Neural progenitor cell (in vitro differentiated cells): ENCODE data around the gene LRRC26. TPM values are rescaled to one million over a fixed set of nuclear protein-coding genes. Genes with fewer than 3 reads are reported as not detected.

Experiments used
- DNase-seq: peaks from one replicate; pipeline ENCODE4 v3.0.0-alpha.2; 2016; ENCODE audit warnings: low spot score
- H2AFZ ChIP-seq: fragments of 200-600 bp; sonication (generic); replicated peaks from 2 replicates; pipeline ENCODE4 v1.6.1; 2016; ENCODE audit warnings: antibody characterized with exemption
- H3F3A ChIP-seq: fragments of 200-600 bp; sonication (generic); 2 replicates; pipeline ENCODE4 v1.6.1; 2016; ENCODE audit warnings: antibody characterized with exemption, low read depth
- H3K27ac ChIP-seq: fragments of 200-600 bp; sonication (generic); 2 replicates; pipeline ENCODE4 v1.5.1; 2016; ENCODE audit warnings: mild to moderate bottlenecking
- H3K27me3 ChIP-seq: fragments of 200-600 bp; sonication (generic); 2 replicates; pipeline ENCODE4 v1.6.1; 2016; ENCODE audit warnings: mild to moderate bottlenecking, moderate library complexity
- H3K36me3 ChIP-seq: fragments of 200-600 bp; sonication (generic); 2 replicates; pipeline ENCODE4 v1.5.1; 2016
- H3K4me1 ChIP-seq: fragments of 200-600 bp; sonication (generic); 2 replicates; pipeline ENCODE4 v1.6.1; 2016; ENCODE audit warnings: mixed run types
- H3K4me2 ChIP-seq: fragments of 200-600 bp; sonication (generic); 2 replicates; pipeline ENCODE4 v1.6.1; 2016
- H3K4me3 ChIP-seq: fragments of 200-600 bp; sonication (generic); 2 replicates; pipeline ENCODE4 v1.5.1; 2016
- H3K79me2 ChIP-seq: fragments of 200-600 bp; sonication (generic); 2 replicates; pipeline ENCODE4 v1.6.1; 2016; ENCODE audit warnings: low read depth
- H3K9ac ChIP-seq: fragments of 200-600 bp; sonication (generic); 2 replicates; pipeline ENCODE4 v1.6.1; 2016
- H3K9me3 ChIP-seq: fragments of 200-600 bp; sonication (generic); 2 replicates; pipeline ENCODE4 v1.5.1; 2016; ENCODE audit warnings: low read depth
- H4K20me1 ChIP-seq: fragments of 200-600 bp; sonication (generic); 2 replicates; pipeline ENCODE4 v1.6.1; 2016; ENCODE audit warnings: low read depth
- H3K27ac Mint-ChIP-seq: 3 replicates; pipeline ENCODE4 v1.8.0; 2021; ENCODE audit warnings: mixed read lengths
- H3K27me3 Mint-ChIP-seq: 2 replicates; pipeline ENCODE4 v1.8.0; 2022; ENCODE audit warnings: low read depth, mild to moderate bottlenecking, inconsistent platforms, moderate library complexity, mixed read lengths; ENCODE audit not compliant: insufficient read depth
- H3K36me3 Mint-ChIP-seq: 3 replicates; pipeline ENCODE4 v1.8.0; 2021; ENCODE audit warnings: mixed read lengths
- H3K4me1 Mint-ChIP-seq: 3 replicates; pipeline ENCODE4 v1.8.0; 2021; ENCODE audit warnings: mixed read lengths
- H3K4me3 Mint-ChIP-seq: 3 replicates; pipeline ENCODE4 v1.8.0; 2021; ENCODE audit warnings: mild to moderate bottlenecking, moderate library complexity, mixed read lengths
- H3K9me3 Mint-ChIP-seq: 3 replicates; pipeline ENCODE4 v1.8.0; 2020; ENCODE audit warnings: mixed read lengths
- EZH2 ChIP-seq: fragments of 200-600 bp; sonication (generic); IDR thresholded peaks from 2 replicates; pipeline ENCODE4 v1.6.1; 2017; ENCODE audit warnings: antibody characterized with exemption, mild to moderate bottlenecking, moderate library complexity
- EZH2phosphoT487 ChIP-seq: fragments of 200-600 bp; sonication (generic); IDR thresholded peaks from 2 replicates; pipeline ENCODE4 v1.6.1; 2017; ENCODE audit warnings: antibody characterized with exemption
- total RNA-seq: library from RNA; depleted of rRNA; stranded (reverse); fragments of >200 nt; gene quantifications from 2 replicates; pipeline ENCODE4 v1.2.3, GENCODE V29; 2015; ENCODE audit warnings: low replicate concordance
- TF ChIP-seq, protein P1 (sequence below): fragments of 200-600 bp; sonication (generic); IDR thresholded peaks from 2 replicates; pipeline ENCODE4 v1.5.1; 2017; ENCODE audit warnings: antibody characterized with exemption, mild to moderate bottlenecking

Gene LRRC26
- total RNA-seq, 1 donor from 2014 or later: not detected

DNA sequence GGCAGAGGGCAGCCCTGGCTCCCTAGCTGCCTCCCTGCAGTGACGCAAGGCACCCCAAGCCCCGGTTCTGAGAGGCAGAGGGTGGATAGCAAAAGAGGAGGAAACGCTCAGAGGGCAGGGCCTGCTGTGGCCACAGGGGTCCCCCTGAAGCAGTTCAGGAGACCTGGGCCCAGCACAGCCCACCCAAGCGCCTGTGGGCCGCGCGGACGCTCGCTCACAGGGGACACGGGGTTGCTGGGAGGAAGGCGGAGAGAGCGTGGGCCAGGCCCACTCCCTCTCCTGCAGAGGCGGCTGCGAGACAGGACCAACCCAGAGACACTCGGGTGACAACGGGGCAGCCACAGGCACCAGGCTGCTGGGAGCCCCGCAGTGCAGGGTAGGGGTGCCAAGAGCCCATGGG is 9.9 kb upstream of the LRRC26 start:
- no peak for DNase-seq
- TF ChIP-seq EZH2 (no peak), EZH2phosphoT487 (no peak)
- TF ChIP-seq, protein P1, sequence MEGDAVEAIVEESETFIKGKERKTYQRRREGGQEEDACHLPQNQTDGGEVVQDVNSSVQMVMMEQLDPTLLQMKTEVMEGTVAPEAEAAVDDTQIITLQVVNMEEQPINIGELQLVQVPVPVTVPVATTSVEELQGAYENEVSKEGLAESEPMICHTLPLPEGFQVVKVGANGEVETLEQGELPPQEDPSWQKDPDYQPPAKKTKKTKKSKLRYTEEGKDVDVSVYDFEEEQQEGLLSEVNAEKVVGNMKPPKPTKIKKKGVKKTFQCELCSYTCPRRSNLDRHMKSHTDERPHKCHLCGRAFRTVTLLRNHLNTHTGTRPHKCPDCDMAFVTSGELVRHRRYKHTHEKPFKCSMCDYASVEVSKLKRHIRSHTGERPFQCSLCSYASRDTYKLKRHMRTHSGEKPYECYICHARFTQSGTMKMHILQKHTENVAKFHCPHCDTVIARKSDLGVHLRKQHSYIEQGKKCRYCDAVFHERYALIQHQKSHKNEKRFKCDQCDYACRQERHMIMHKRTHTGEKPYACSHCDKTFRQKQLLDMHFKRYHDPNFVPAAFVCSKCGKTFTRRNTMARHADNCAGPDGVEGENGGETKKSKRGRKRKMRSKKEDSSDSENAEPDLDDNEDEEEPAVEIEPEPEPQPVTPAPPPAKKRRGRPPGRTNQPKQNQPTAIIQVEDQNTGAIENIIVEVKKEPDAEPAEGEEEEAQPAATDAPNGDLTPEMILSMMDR: no peak
- no peak overlapping the region for H3K27ac Mint-ChIP-seq

DNA sequence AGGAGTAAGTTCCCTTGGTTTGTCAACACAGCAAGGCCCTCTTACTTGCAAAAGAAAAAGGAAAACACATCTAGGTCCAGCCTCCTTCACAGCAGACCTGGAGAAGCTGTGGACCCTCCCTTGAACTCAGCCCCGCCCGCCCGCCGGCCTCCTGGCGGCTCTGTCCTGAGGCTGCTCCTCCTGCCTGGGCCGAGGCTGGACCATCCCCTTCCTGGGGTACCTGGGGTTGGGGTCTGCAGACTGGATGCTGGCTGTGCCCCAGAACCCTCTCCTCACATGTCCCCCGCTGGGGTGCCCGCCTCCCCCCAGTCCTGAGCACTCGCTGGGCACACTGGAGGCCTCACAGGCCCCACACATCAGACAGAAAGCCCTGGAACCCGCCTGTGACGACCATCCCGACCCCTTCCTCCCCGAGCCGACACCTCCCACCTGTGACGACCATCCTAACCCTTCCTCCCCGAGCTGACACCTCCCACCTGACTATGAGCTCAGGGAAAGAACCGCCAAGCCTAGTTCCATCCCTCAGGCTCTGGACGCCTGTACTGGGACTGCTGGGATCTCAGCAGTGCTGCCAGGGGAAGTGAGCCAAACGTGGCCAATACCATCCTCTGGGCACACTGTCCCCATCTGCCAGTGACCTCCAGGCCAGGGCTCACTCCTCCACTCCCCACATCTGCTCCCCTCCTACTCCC is 9.2 kb upstream of the LRRC26 start:
- Histone ChIP-seq H3K9ac (no peak overlapping the region), H3K9me3 (no peaks in the 10 kb centered on the region), H3K4me2 (no peak overlapping the region), H3K36me3 (no peaks in the 10 kb centered on the region), H3K79me2 (no peaks in the 10 kb centered on the region), H3K27ac (no peak overlapping the region), H3K4me1 (peaks cover 11% of the 10 kb centered on the region), H2AFZ (no peak overlapping the region), H3K27me3 (peaks cover 28% of the 10 kb centered on the region), H4K20me1 (peaks cover 33% of the 10 kb centered on the region), H3K4me3 (no peak overlapping the region), H3F3A (peaks cover 10% of the 10 kb centered on the region)
- Mint-ChIP-seq H3K9me3 (no peaks in the 10 kb centered on the region), H3K4me1 (no peaks in the 10 kb centered on the region), H3K27me3 (peaks cover 4% of the 10 kb centered on the region), H3K27ac (no peak overlapping the region), H3K4me3 (no peak overlapping the region), H3K36me3 (peaks cover 3% of the 10 kb centered on the region)
- TF ChIP-seq EZH2phosphoT487: no peak
- no peak for TF ChIP-seq EZH2
- no peak for DNase-seq

More for the DNA sequence above, 9.9 kb upstream of the LRRC26 start:
- Histone ChIP-seq H3K4me2 (no peak overlapping the region), H3K27me3 (peaks cover 21% of the 10 kb centered on the region), H3K36me3 (no peaks in the 10 kb centered on the region), H3K9ac (no peak overlapping the region), H3K79me2 (no peaks in the 10 kb centered on the region), H3F3A (peaks cover 10% of the 10 kb centered on the region), H3K27ac (no peak overlapping the region), H3K4me1 (peaks cover 6% of the 10 kb centered on the region), H3K4me3 (no peak overlapping the region), H3K9me3 (no peaks in the 10 kb centered on the region), H4K20me1 (peaks cover 26% of the 10 kb centered on the region), H2AFZ (no peak overlapping the region)
- Mint-ChIP-seq H3K4me1 (no peaks in the 10 kb centered on the region), H3K4me3 (no peak overlapping the region), H3K27me3 (peaks cover 4% of the 10 kb centered on the region), H3K9me3 (no peaks in the 10 kb centered on the region), H3K36me3 (peaks cover 3% of the 10 kb centered on the region)

DNA sequence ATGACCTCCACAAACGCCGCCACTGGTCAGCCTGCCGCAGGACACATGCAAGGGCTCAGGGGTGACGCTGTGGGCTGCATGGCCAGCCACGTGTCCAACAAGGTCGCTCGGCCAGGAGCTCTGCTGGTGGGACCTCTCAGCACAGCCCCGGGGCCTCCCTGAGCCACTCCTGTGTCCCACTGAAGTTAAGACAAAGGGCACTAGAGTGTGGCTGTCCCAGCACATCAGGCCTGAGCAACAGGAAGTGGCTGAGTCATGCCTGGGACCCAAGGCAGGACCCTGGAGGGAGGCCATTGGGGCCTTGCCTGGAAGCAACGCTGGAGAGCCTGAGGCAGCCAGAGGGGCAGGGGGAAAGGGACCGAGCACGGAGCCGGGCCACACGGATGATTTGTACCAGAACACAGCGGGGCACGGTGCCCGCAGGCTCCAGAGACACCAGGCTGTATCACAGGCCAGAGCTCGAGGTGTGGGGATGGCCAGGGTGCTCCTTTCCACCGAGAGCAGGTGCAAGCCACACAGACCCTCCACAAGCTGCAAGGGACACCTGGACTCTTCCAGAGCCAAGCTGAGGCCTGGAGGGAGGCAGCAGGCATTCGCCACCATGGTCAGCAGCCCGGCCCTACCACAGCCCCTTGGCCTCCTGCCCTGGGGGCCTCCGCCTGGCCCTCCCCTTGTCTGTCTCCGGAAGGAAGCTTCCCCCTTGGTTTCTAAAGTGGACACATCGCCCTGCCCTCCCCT is 8.5 kb upstream of the LRRC26 start:
- Mint-ChIP-seq H3K36me3 (peaks cover 3% of the 10 kb centered on the region), H3K4me3 (no peak overlapping the region), H3K27me3 (peaks cover 4% of the 10 kb centered on the region), H3K9me3 (no peaks in the 10 kb centered on the region), H3K27ac (no peak overlapping the region), H3K4me1 (no peaks in the 10 kb centered on the region)
- H3K9ac ChIP-seq: no peak overlapping the region
- peaks cover 36% of the 10 kb centered on the region for H4K20me1 ChIP-seq
- no peak overlapping the region for H3K4me3 ChIP-seq
- H3K79me2 ChIP-seq: no peaks in the 10 kb centered on the region
- H3K27ac ChIP-seq: no peak overlapping the region
- no peak for TF ChIP-seq EZH2phosphoT487
- no peak for TF ChIP-seq EZH2
- TF ChIP-seq, protein P1: no peak
- H3K4me1 ChIP-seq: peaks cover 11% of the 10 kb centered on the region
- H2AFZ ChIP-seq: no peak overlapping the region
- H3K4me2 ChIP-seq: no peak overlapping the region
- peaks cover 10% of the 10 kb centered on the region for H3F3A ChIP-seq
- H3K27me3 ChIP-seq: peaks cover 35% of the 10 kb centered on the region
- no peaks in the 10 kb centered on the region for H3K9me3 ChIP-seq
- no peaks in the 10 kb centered on the region for H3K36me3 ChIP-seq
- no peak for DNase-seq
